Measurements from ENCODE around the gene ESRRG. TPM values are rescaled to one million over a fixed set of nuclear protein-coding genes. Genes with fewer than 3 reads are reported as not detected.

ESRRG gene
- total RNA-seq, 1 experiment from 2014 or later: 0.15 TPM

GRCh38 chr1:216464489-216464888, 258.7 kb downstream of the ESRRG start:
- H3K9ac ChIP-seq (ENCODE audit: low read length): no peak overlapping the region
- no peak for DNase-seq
- H3K9me2 ChIP-seq (replicated peaks; ENCODE audit: insufficient read depth, low read length): no peaks in the 10 kb centered on the region
- no peaks in the 10 kb centered on the region for H3K4me1 ChIP-seq (ENCODE audit: low read length)
- no peaks in the 10 kb centered on the region for H3K27me3 ChIP-seq (ENCODE audit: low read length)
- H3K79me2 ChIP-seq (ENCODE audit: low read length): no peaks in the 10 kb centered on the region
- no peaks in the 10 kb centered on the region for H3K9me3 ChIP-seq (ENCODE audit: low read length)
- no peaks in the 10 kb centered on the region for H4K20me1 ChIP-seq (ENCODE audit: insufficient read depth, low read depth, low read length)
- no peak overlapping the region for H3K27ac ChIP-seq (ENCODE audit: low read length)
- H3K4me3 ChIP-seq (ENCODE audit: low read length): no peak overlapping the region
- no peaks in the 10 kb centered on the region for H3K36me3 ChIP-seq (ENCODE audit: insufficient read depth, low read length)
- no peak overlapping the region for H2AFZ ChIP-seq (ENCODE audit: low read length)
- H3K4me2 ChIP-seq (ENCODE audit: low read depth, low read length, poor library complexity, severe bottlenecking): no peak overlapping the region

GRCh38 chr1:216462066-216462775, 261.0 kb downstream of the ESRRG start:
- H3K4me1 ChIP-seq (ENCODE audit: low read length): no peaks in the 10 kb centered on the region
- H4K20me1 ChIP-seq (ENCODE audit: insufficient read depth, low read depth, low read length): no peaks in the 10 kb centered on the region
- no peaks in the 10 kb centered on the region for H3K27me3 ChIP-seq (ENCODE audit: low read length)
- H3K4me2 ChIP-seq (ENCODE audit: low read depth, low read length, poor library complexity, severe bottlenecking): no peak overlapping the region
- no peak overlapping the region for H3K27ac ChIP-seq (ENCODE audit: low read length)
- no peak for DNase-seq
- H3K4me3 ChIP-seq (ENCODE audit: low read length): no peak overlapping the region
- H3K9ac ChIP-seq (ENCODE audit: low read length): no peak overlapping the region
- H3K9me3 ChIP-seq (ENCODE audit: low read length): no peaks in the 10 kb centered on the region
- 0 out of 2 replicates have a peak, but pooled peaks cover 3% of the 10 kb centered on the region for H3K9me2 ChIP-seq (replicated peaks; ENCODE audit: insufficient read depth, low read length)
- no peaks in the 10 kb centered on the region for H3K36me3 ChIP-seq (ENCODE audit: insufficient read depth, low read length)
- no peak overlapping the region for H2AFZ ChIP-seq (ENCODE audit: low read length)
- no peaks in the 10 kb centered on the region for H3K79me2 ChIP-seq (ENCODE audit: low read length)

- H3K9me2 ChIP-seq (replicated peaks; ENCODE audit: insufficient read depth, low read length): 0 out of 2 replicates have a peak, but pooled peaks cover 3% of the 10 kb centered on the region
- H3K27ac ChIP-seq (ENCODE audit: low read length): no peak overlapping the region
- no peaks in the 10 kb centered on the region for H4K20me1 ChIP-seq (ENCODE audit: insufficient read depth, low read depth, low read length)
- no peak overlapping the region for H3K4me2 ChIP-seq (ENCODE audit: low read depth, low read length, poor library complexity, severe bottlenecking)
- DNase-seq: no peak
- no peaks in the 10 kb centered on the region for H3K9me3 ChIP-seq (ENCODE audit: low read length)
- no peak overlapping the region for H3K9ac ChIP-seq (ENCODE audit: low read length)
- no peaks in the 10 kb centered on the region for H3K4me1 ChIP-seq (ENCODE audit: low read length)
- no peak overlapping the region for H3K4me3 ChIP-seq (ENCODE audit: low read length)
- H2AFZ ChIP-seq (ENCODE audit: low read length): no peak overlapping the region
- no peaks in the 10 kb centered on the region for H3K27me3 ChIP-seq (ENCODE audit: low read length)
- no peaks in the 10 kb centered on the region for H3K79me2 ChIP-seq (ENCODE audit: low read length)
- no peaks in the 10 kb centered on the region for H3K36me3 ChIP-seq (ENCODE audit: insufficient read depth, low read length)
Measured at GRCh38 chr1:216461466-216461865, 261.8 kb downstream of the ESRRG start.

- 0 out of 2 replicates have a peak, but pooled peaks cover 3% of the 10 kb centered on the region for H3K9me3 ChIP-seq (ENCODE audit: low read length)
- no peak overlapping the region for H3K4me2 ChIP-seq (ENCODE audit: low read depth, low read length, poor library complexity, severe bottlenecking)
- no peak overlapping the region for H2AFZ ChIP-seq (ENCODE audit: low read length)
- H3K36me3 ChIP-seq (ENCODE audit: insufficient read depth, low read length): no peaks in the 10 kb centered on the region
- H3K9me2 ChIP-seq (replicated peaks; ENCODE audit: insufficient read depth, low read length): 0 out of 2 replicates have a peak, but pooled peaks cover 3% of the 10 kb centered on the region
- H4K20me1 ChIP-seq (ENCODE audit: insufficient read depth, low read depth, low read length): no peaks in the 10 kb centered on the region
- H3K4me1 ChIP-seq (ENCODE audit: low read length): no peaks in the 10 kb centered on the region
- no peak overlapping the region for H3K27ac ChIP-seq (ENCODE audit: low read length)
- H3K27me3 ChIP-seq (ENCODE audit: low read length): no peaks in the 10 kb centered on the region
- no peak overlapping the region for H3K9ac ChIP-seq (ENCODE audit: low read length)
- H3K79me2 ChIP-seq (ENCODE audit: low read length): no peaks in the 10 kb centered on the region
- H3K4me3 ChIP-seq (ENCODE audit: low read length): no peak overlapping the region
- DNase-seq: no peak
Measured at GRCh38 chr1:216459651-216460207, 263.5 kb downstream of the ESRRG start.

GRCh38 chr1:216458812-216459211, 264.4 kb downstream of the ESRRG start:
- Histone ChIP-seq H4K20me1 (ENCODE audit: insufficient read depth, low read depth, low read length) (no peaks in the 10 kb centered on the region), H2AFZ (ENCODE audit: low read length) (no peak overlapping the region), H3K9me2 (replicated peaks; ENCODE audit: insufficient read depth, low read length) (0 out of 2 replicates have a peak, but pooled peaks cover 3% of the 10 kb centered on the region), H3K4me3 (ENCODE audit: low read length) (no peak overlapping the region), H3K4me1 (ENCODE audit: low read length) (no peaks in the 10 kb centered on the region), H3K36me3 (ENCODE audit: insufficient read depth, low read length) (no peaks in the 10 kb centered on the region), H3K27ac (ENCODE audit: low read length) (no peak overlapping the region), H3K79me2 (ENCODE audit: low read length) (no peaks in the 10 kb centered on the region), H3K4me2 (ENCODE audit: low read depth, low read length, poor library complexity, severe bottlenecking) (no peak overlapping the region), H3K27me3 (ENCODE audit: low read length) (no peaks in the 10 kb centered on the region), H3K9ac (ENCODE audit: low read length) (no peak overlapping the region), H3K9me3 (ENCODE audit: low read length) (0 out of 2 replicates have a peak, but pooled peaks cover 3% of the 10 kb centered on the region)
- DNase-seq: no peak

- Histone ChIP-seq H3K9me2 (replicated peaks; ENCODE audit: insufficient read depth, low read length) (0 out of 2 replicates have a peak, but pooled peaks cover 3% of the 10 kb centered on the region), H3K79me2 (ENCODE audit: low read length) (no peaks in the 10 kb centered on the region), H3K27me3 (ENCODE audit: low read length) (no peaks in the 10 kb centered on the region), H3K36me3 (ENCODE audit: insufficient read depth, low read length) (no peaks in the 10 kb centered on the region), H3K4me2 (ENCODE audit: low read depth, low read length, poor library complexity, severe bottlenecking) (no peak overlapping the region), H4K20me1 (ENCODE audit: insufficient read depth, low read depth, low read length) (no peaks in the 10 kb centered on the region), H3K9ac (ENCODE audit: low read length) (no peak overlapping the region), H2AFZ (ENCODE audit: low read length) (no peak overlapping the region), H3K9me3 (ENCODE audit: low read length) (0 out of 2 replicates have a peak, but pooled peaks cover 3% of the 10 kb centered on the region), H3K27ac (ENCODE audit: low read length) (no peak overlapping the region), H3K4me3 (ENCODE audit: low read length) (no peak overlapping the region), H3K4me1 (ENCODE audit: low read length) (no peaks in the 10 kb centered on the region)
- no peak for DNase-seq
Measured at GRCh38 chr1:216457356-216457755, 265.9 kb downstream of the ESRRG start.

- no peak overlapping the region for H3K4me2 ChIP-seq (ENCODE audit: low read depth, low read length, poor library complexity, severe bottlenecking)
- no peak overlapping the region for H2AFZ ChIP-seq (ENCODE audit: low read length)
- H3K9me3 ChIP-seq (ENCODE audit: low read length): 0 out of 2 replicates have a peak, but pooled peaks cover 3% of the 10 kb centered on the region
- 0 out of 2 replicates have a peak, but pooled peaks cover 3% of the 10 kb centered on the region for H3K9me2 ChIP-seq (replicated peaks; ENCODE audit: insufficient read depth, low read length)
- H3K36me3 ChIP-seq (ENCODE audit: insufficient read depth, low read length): no peaks in the 10 kb centered on the region
- DNase-seq: no peak
- H3K4me3 ChIP-seq (ENCODE audit: low read length): no peak overlapping the region
- H3K79me2 ChIP-seq (ENCODE audit: low read length): no peaks in the 10 kb centered on the region
- no peaks in the 10 kb centered on the region for H3K27me3 ChIP-seq (ENCODE audit: low read length)
- H3K4me1 ChIP-seq (ENCODE audit: low read length): no peaks in the 10 kb centered on the region
- H3K9ac ChIP-seq (ENCODE audit: low read length): no peak overlapping the region
- no peak overlapping the region for H3K27ac ChIP-seq (ENCODE audit: low read length)
- no peaks in the 10 kb centered on the region for H4K20me1 ChIP-seq (ENCODE audit: insufficient read depth, low read depth, low read length)
Measured at GRCh38 chr1:216456682-216457081, 266.5 kb downstream of the ESRRG start.

- Histone ChIP-seq H3K9me2 (replicated peaks; ENCODE audit: insufficient read depth, low read length) (0 out of 2 replicates have a peak, but pooled peaks cover 3% of the 10 kb centered on the region), H3K4me1 (ENCODE audit: low read length) (no peaks in the 10 kb centered on the region), H3K4me3 (ENCODE audit: low read length) (no peak overlapping the region), H3K4me2 (ENCODE audit: low read depth, low read length, poor library complexity, severe bottlenecking) (no peak overlapping the region), H3K27ac (ENCODE audit: low read length) (no peak overlapping the region), H2AFZ (ENCODE audit: low read length) (no peak overlapping the region), H3K79me2 (ENCODE audit: low read length) (no peaks in the 10 kb centered on the region), H3K27me3 (ENCODE audit: low read length) (no peaks in the 10 kb centered on the region), H3K9me3 (ENCODE audit: low read length) (0 out of 2 replicates have a peak, but pooled peaks cover 3% of the 10 kb centered on the region), H4K20me1 (ENCODE audit: insufficient read depth, low read depth, low read length) (no peaks in the 10 kb centered on the region), H3K36me3 (ENCODE audit: insufficient read depth, low read length) (no peaks in the 10 kb centered on the region), H3K9ac (ENCODE audit: low read length) (no peak overlapping the region)
- no peak for DNase-seq
Measured at GRCh38 chr1:216453777-216454176, 269.5 kb downstream of the ESRRG start.
